ENCODE measurements around the gene RPP38. TPM values are rescaled to one million over a fixed set of nuclear protein-coding genes. Genes with fewer than 3 reads are reported as not detected.

RPP38 gene
- total and polyA plus RNA-seq, 10 of the 15 experiments (the other 5 are each of a cell fraction or from before 2014, with no cell fraction given): 13.0 to 40.9 (median 27.2) TPM

DNA sequence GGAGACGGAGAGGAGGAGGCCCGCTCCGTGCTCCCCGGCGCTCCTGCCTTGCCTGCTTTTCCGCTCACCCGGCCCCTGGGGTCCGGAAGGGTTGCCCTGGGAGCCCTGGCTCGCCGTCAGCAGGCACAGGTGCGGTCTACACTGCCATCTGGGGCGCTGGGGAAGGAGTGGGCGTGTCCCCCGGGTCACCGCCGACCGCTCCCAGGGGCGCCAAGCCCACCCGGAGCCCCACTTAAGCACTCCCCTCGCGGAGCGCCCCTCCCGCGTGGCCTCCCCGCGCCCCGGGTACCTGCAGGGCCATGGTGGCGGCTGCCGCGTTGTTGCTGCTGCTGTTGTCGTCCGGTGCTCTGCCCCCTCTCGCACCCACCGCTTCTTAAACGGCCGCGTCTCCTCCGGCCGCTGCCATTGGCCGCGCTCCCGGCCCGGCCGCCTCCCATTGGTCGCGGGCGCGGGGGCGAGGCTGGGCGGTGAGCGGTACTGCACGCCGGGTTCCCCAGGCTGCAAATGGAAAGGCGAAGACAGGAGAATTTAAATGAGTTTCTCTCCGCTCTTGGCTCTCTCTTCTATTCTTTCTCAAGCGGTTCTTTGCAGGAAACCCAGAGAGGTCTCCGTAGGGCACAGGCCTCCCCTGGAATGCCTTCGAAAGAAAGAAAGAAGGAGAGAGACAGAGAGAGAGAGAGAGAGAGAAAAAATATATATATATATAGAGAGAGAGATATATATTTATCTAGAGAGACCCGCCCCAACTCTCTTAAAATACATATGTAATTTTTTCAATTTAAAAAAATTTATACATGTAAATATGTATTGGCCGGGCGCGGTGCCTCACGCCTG is 8.5 kb upstream of the RPP38 start, which contains the start of gene ACBD7 (continued):
- TF ChIP-seq RFX5 (IDR thresholded peaks at IDR 0.05; ENCODE audit: low read depth, low read length) (peak; percentile 77), CHD4 (IDR thresholded peaks at IDR 0.05) (no peak)
- TF ChIP-seq, protein P1, sequence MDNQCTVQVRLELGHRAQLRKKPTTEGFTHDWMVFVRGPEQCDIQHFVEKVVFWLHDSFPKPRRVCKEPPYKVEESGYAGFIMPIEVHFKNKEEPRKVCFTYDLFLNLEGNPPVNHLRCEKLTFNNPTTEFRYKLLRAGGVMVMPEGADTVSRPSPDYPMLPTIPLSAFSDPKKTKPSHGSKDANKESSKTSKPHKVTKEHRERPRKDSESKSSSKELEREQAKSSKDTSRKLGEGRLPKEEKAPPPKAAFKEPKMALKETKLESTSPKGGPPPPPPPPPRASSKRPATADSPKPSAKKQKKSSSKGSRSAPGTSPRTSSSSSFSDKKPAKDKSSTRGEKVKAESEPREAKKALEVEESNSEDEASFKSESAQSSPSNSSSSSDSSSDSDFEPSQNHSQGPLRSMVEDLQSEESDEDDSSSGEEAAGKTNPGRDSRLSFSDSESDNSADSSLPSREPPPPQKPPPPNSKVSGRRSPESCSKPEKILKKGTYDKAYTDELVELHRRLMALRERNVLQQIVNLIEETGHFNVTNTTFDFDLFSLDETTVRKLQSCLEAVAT (IDR thresholded peaks at IDR 0.05): no peak

DNA sequence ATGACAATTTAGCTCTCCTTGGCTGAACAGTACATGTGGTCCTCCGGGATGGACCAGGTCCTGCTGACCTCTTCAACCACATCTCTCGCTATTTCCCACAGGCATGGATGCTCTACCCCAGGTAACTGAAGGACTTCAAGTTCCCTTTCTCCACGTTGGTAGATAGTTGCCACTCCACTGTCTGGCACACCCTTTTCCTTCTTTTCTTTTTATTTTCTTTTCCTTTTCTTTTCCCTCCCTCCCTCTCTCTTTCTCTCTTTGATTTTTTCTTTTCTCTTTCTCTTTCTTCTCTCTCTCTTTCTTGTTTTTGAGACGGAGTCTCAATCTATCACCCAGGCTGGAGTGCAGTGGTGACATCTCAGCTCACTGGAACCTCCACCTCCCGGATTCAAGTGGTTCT is 5.7 kb upstream of the RPP38 start:
- H3K4me3 ChIP-seq: no peak overlapping the region
- FAIRE-seq (no peak), DNase-seq (ENCODE audit: low read depth, low spot score) (no peak), ATAC-seq (no peak)
- in situ Hi-C loops (cut with MboI) (no loop called here), intact Hi-C loops (cut with micrococcal nuclease; ENCODE audit: unreplicated experiment) (no loop called here)
- no peaks in the 10 kb centered on the region for H3K27me3 ChIP-seq (replicated peaks in 1 of 2; ENCODE audit: control insufficient read depth in 2 of 2, insufficient read depth in 2 of 2, low read length in 1 of 2)
- H3K36me3 ChIP-seq (ENCODE audit: control insufficient read depth in 2 of 2, insufficient read depth in 2 of 2, low read length in 1 of 2): no peaks in the 10 kb centered on the region
- no peaks in the 10 kb centered on the region for H3K79me2 ChIP-seq (ENCODE audit: control insufficient read depth, insufficient read depth, low read length)
- H4K20me1 ChIP-seq (ENCODE audit: control insufficient read depth, insufficient read depth): no peaks in the 10 kb centered on the region
- SMC1A ChIA-PET (ENCODE audit: uncharacterized antibody, unreplicated experiment): interaction anchor here (0.5 kb wide), 1 partner anchor 34 kb away, joined by 3 read pairs; no protein-coding TSS in a partner anchor
- no peak overlapping the region for H3K27ac ChIP-seq (ENCODE audit: control insufficient read depth, insufficient read depth)
- no peak overlapping the region for H2AFZ ChIP-seq (ENCODE audit: control insufficient read depth, low read depth, low read length)
- CTCF ChIA-PET: no interaction called here
- peaks cover 1% of the 10 kb centered on the region for H3K4me1 ChIP-seq (ENCODE audit: control insufficient read depth, insufficient read depth, low read length)
- POLR2A ChIA-PET: no interaction called here
- H3K9me3 ChIP-seq (replicated peaks; ENCODE audit: control insufficient read depth, insufficient read depth, low read length): no peaks in the 10 kb centered on the region
- H3K9ac ChIP-seq (ENCODE audit: control insufficient read depth, insufficient read depth, low read length): no peak overlapping the region
- no peak overlapping the region for H3K4me2 ChIP-seq (ENCODE audit: control insufficient read depth, insufficient read depth)
- 69% methylated on average over 5 of the region's 5 CpGs for WGBS (ENCODE audit: insufficient coverage, insufficient replicate concordance, low lambda C conversion rate, missing lambda C conversion rate)
- RAD21 ChIA-PET (ENCODE audit: unreplicated experiment): no interaction called here
- BruUV-seq (replicated peaks): no TSS peak
- no peak for TF ChIP-seq CREB1 (IDR thresholded peaks at IDR 0.05; ENCODE audit: low read depth)
- TF ChIP-seq, protein P2, sequence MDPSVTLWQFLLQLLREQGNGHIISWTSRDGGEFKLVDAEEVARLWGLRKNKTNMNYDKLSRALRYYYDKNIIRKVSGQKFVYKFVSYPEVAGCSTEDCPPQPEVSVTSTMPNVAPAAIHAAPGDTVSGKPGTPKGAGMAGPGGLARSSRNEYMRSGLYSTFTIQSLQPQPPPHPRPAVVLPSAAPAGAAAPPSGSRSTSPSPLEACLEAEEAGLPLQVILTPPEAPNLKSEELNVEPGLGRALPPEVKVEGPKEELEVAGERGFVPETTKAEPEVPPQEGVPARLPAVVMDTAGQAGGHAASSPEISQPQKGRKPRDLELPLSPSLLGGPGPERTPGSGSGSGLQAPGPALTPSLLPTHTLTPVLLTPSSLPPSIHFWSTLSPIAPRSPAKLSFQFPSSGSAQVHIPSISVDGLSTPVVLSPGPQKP (IDR thresholded peaks at IDR 0.05; ENCODE audit: low read depth, low read length): no peak
- TF ChIP-seq, protein P3, sequence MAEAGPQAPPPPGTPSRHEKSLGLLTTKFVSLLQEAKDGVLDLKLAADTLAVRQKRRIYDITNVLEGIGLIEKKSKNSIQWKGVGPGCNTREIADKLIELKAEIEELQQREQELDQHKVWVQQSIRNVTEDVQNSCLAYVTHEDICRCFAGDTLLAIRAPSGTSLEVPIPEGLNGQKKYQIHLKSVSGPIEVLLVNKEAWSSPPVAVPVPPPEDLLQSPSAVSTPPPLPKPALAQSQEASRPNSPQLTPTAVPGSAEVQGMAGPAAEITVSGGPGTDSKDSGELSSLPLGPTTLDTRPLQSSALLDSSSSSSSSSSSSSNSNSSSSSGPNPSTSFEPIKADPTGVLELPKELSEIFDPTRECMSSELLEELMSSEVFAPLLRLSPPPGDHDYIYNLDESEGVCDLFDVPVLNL (IDR thresholded peaks at IDR 0.05; ENCODE audit: low read depth, low read length): no peak
- TF ChIP-seq RELA (IDR thresholded peaks at IDR 0.05; ENCODE audit: borderline replicate concordance, partially characterized antibody): no peak
- no peak for TF ChIP-seq EED (IDR thresholded peaks at IDR 0.05; ENCODE audit: low read depth)
- TF ChIP-seq NR2F1 (conservative IDR thresholded peaks at IDR 0.05): no peak
- TF ChIP-seq DPF2 (IDR thresholded peaks at IDR 0.05): no peak
- no peak for TF ChIP-seq RBBP5 (conservative IDR thresholded peaks at IDR 0.05)
- no peak for TF ChIP-seq FOXK2 (IDR thresholded peaks at IDR 0.05)
- TF ChIP-seq, protein P4, sequence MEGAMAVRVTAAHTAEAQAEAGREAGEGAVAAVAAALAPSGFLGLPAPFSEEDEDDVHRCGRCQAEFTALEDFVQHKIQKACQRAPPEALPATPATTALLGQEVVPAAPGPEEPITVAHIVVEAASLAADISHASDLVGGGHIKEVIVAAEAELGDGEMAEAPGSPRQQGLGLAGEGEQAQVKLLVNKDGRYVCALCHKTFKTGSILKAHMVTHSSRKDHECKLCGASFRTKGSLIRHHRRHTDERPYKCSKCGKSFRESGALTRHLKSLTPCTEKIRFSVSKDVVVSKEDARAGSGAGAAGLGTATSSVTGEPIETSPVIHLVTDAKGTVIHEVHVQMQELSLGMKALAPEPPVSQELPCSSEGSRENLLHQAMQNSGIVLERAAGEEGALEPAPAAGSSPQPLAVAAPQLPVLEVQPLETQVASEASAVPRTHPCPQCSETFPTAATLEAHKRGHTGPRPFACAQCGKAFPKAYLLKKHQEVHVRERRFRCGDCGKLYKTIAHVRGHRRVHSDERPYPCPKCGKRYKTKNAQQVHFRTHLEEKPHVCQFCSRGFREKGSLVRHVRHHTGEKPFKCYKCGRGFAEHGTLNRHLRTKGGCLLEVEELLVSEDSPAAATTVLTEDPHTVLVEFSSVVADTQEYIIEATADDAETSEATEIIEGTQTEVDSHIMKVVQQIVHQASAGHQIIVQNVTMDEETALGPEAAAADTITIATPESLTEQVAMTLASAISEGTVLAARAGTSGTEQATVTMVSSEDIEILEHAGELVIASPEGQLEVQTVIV (IDR thresholded peaks at IDR 0.05; ENCODE audit: borderline replicate concordance, partially characterized antibody): no peak
- TF ChIP-seq PAX8 (IDR thresholded peaks at IDR 0.05): no peak
- no peak for TF ChIP-seq CHD1 (IDR thresholded peaks at IDR 0.05; ENCODE audit: low read depth, low read length)
- no peak for TF ChIP-seq CBX5 (IDR thresholded peaks at IDR 0.05; ENCODE audit: low read depth)
- no peak for TF ChIP-seq STAT1 (conservative IDR thresholded peaks at IDR 0.05)
- TF ChIP-seq SP1 (IDR thresholded peaks at IDR 0.05; ENCODE audit: low read depth, low read length): no peak
- TF ChIP-seq NR2C1 (IDR thresholded peaks at IDR 0.05): no peak
